ENCODE results near the gene MED23. TPM values are rescaled to one million over a fixed set of nuclear protein-coding genes. Genes with fewer than 3 reads are reported as not detected.

Gene MED23
- total and polyA plus RNA-seq, 10 of the 15 experiments (the other 5 are each of a cell fraction or from before 2014, with no cell fraction given), result 7.1 to 42.9 (median 19.6) TPM

GRCh38 chr6:131641554-131641953 is 13.5 kb upstream of the MED23 start:
- ATAC-seq, result no peak
- ChIA-PET RAD21 (ENCODE audit: unreplicated experiment) (no interaction called here), SMC1A (ENCODE audit: uncharacterized antibody, unreplicated experiment) (no interaction called here), CTCF (no interaction called here), POLR2A (no interaction called here)
- in situ Hi-C loops (cut with MboI) (no loop called here), intact Hi-C loops (cut with micrococcal nuclease; ENCODE audit: unreplicated experiment) (no loop called here)
- Histone ChIP-seq H3K9me3 (replicated peaks; ENCODE audit: control insufficient read depth, insufficient read depth, low read length) (no peaks in the 10 kb centered on the region), H3K27me3 (replicated peaks in 1 of 2; ENCODE audit: control insufficient read depth in 2 of 2, insufficient read depth in 2 of 2, low read length in 1 of 2) (peaks cover 0 to 3% of the 10 kb centered on the region in 2 experiments; a peak in 2 of 4 replicates), H3K79me2 (ENCODE audit: control insufficient read depth, insufficient read depth, low read length) (no peaks in the 10 kb centered on the region), H3K27ac (ENCODE audit: control insufficient read depth, insufficient read depth) (no peak overlapping the region), H3K9ac (ENCODE audit: control insufficient read depth, insufficient read depth, low read length) (no peak overlapping the region), H3K4me3 (no peak overlapping the region), H3K4me2 (ENCODE audit: control insufficient read depth, insufficient read depth) (no peak overlapping the region), H3K36me3 (ENCODE audit: control insufficient read depth in 2 of 2, insufficient read depth in 2 of 2, low read length in 1 of 2) (no peaks in the 10 kb centered on the region), H2AFZ (ENCODE audit: control insufficient read depth, low read depth, low read length) (no peak overlapping the region), H4K20me1 (ENCODE audit: control insufficient read depth, insufficient read depth) (no peaks in the 10 kb centered on the region; the same call in 1 of the 2 replicates), H3K4me1 (ENCODE audit: control insufficient read depth, insufficient read depth, low read length) (no peaks in the 10 kb centered on the region)
- DNase-seq (ENCODE audit: low read depth, low spot score), result no peak
- TF ChIP-seq CUX1 (IDR thresholded peaks at IDR 0.05; ENCODE audit: insufficient replicate concordance, low read depth, low read length), result no peak
- TF ChIP-seq ZBTB4 (CRISPR knock-in tag; IDR thresholded peaks at IDR 0.05), result no peak
- no peak for TF ChIP-seq HDAC2 (IDR thresholded peaks at IDR 0.05)
- no peak for TF ChIP-seq EED (IDR thresholded peaks at IDR 0.05; ENCODE audit: low read depth)
- TF ChIP-seq SMARCA5 (IDR thresholded peaks at IDR 0.05), result no peak
- TF ChIP-seq FOXM1 (IDR thresholded peaks at IDR 0.05; ENCODE audit: low read depth, low read length), result no peak
- TF ChIP-seq STAT3 (IDR thresholded peaks at IDR 0.05; ENCODE audit: low read depth, low read length), result no peak
- TF ChIP-seq MYC (IDR thresholded peaks at IDR 0.05; ENCODE audit: insufficient read depth, insufficient read length, insufficient replicate concordance, low read length, severe bottlenecking), result no peak
- BruUV-seq (replicated peaks), result no TSS peak
- 86% methylated on average over 1 of the region's 1 CpG for WGBS (ENCODE audit: insufficient coverage, insufficient replicate concordance, low lambda C conversion rate, missing lambda C conversion rate)
- no peak for FAIRE-seq

All from GM12878 (cell line).